Measurements from ENCODE around the gene EGR4. TPM values are rescaled to one million over a fixed set of nuclear protein-coding genes. Genes with fewer than 3 reads are reported as not detected.

The EGR4 gene
- total RNA-seq, 2 donors from 2014 or later: not detected

DNA sequence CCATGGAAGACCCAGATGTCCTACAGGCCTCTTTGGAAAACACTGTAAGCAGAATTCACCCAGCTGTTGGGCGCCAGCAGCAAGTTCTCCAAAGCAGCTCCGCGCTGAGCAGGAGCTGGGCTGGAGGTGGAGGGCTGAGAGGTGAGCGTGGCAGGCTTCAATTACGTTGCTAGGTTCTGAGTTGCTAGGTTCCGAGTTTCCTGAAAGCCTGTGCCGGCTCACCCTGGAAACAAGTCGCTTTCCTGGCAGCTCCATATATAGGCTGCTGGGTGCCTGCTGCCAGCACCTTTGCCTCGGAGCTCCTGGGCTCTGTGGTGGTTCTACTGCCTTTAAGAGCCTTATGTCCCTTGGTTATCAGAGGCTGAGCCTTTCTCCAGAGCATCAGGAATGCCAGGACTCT, 14.4 kb upstream of the EGR4 start:
- TF ChIP-seq, protein P1, sequence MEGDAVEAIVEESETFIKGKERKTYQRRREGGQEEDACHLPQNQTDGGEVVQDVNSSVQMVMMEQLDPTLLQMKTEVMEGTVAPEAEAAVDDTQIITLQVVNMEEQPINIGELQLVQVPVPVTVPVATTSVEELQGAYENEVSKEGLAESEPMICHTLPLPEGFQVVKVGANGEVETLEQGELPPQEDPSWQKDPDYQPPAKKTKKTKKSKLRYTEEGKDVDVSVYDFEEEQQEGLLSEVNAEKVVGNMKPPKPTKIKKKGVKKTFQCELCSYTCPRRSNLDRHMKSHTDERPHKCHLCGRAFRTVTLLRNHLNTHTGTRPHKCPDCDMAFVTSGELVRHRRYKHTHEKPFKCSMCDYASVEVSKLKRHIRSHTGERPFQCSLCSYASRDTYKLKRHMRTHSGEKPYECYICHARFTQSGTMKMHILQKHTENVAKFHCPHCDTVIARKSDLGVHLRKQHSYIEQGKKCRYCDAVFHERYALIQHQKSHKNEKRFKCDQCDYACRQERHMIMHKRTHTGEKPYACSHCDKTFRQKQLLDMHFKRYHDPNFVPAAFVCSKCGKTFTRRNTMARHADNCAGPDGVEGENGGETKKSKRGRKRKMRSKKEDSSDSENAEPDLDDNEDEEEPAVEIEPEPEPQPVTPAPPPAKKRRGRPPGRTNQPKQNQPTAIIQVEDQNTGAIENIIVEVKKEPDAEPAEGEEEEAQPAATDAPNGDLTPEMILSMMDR (IDR thresholded peaks at IDR 0.05): no peak

DNA sequence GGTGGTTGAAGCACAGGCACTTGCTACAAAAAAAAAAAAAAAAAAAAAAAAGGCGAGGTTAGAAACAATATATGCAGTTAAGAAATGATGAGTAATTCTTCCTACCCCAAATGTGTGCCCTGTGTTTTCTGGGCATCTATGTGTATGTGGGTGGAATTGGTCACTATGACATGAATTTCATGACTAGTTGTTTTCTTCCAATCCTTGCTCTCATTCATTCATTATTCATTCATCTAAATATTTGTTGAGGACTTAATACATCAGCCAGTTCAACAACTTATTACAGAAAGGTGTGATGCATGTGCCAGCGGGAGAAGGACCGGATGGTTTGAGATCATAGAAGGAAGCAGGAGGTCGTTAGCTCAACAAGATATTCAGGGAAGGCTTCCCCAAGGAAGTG, 8.3 kb upstream of the EGR4 start:
- Histone ChIP-seq H3K36me3 (no peaks in the 10 kb centered on the region), H3K27ac (no peak overlapping the region), H3K4me3 (no peak overlapping the region), H3K27me3 (replicated peaks; ENCODE audit: insufficient read depth) (no peaks in the 10 kb centered on the region), H3K4me1 (ENCODE audit: control insufficient read depth in 1 of 2, low read depth in 2 of 2) (no peaks in the 10 kb centered on the region), H3K9me3 (no peaks in the 10 kb centered on the region)
- TF ChIP-seq, protein P1 (IDR thresholded peaks at IDR 0.05): no peak
- DNase-seq (ENCODE audit: low spot score): no peak
- ATAC-seq (ENCODE audit: insufficient number of reproducible peaks, low FRiP score, low read depth): no peak

More for the DNA sequence above, 14.4 kb upstream of the EGR4 start:
- ATAC-seq (ENCODE audit: insufficient number of reproducible peaks, low FRiP score, low read depth): no peak
- H3K4me1 ChIP-seq (ENCODE audit: control insufficient read depth in 1 of 2, low read depth in 2 of 2): no peaks in the 10 kb centered on the region
- H3K4me3 ChIP-seq: no peak overlapping the region
- no peak for DNase-seq (ENCODE audit: low spot score)
- no peaks in the 10 kb centered on the region for H3K36me3 ChIP-seq
- no peak overlapping the region for H3K27ac ChIP-seq
- H3K9me3 ChIP-seq: no peaks in the 10 kb centered on the region
- H3K27me3 ChIP-seq (replicated peaks; ENCODE audit: insufficient read depth): no peaks in the 10 kb centered on the region

- Histone ChIP-seq H3K27me3 (replicated peaks; ENCODE audit: insufficient read depth) (no peaks in the 10 kb centered on the region), H3K9me3 (no peaks in the 10 kb centered on the region), H3K36me3 (no peaks in the 10 kb centered on the region), H3K27ac (no peak overlapping the region), H3K4me3 (no peak overlapping the region), H3K4me1 (ENCODE audit: control insufficient read depth in 1 of 2, low read depth in 2 of 2) (no peaks in the 10 kb centered on the region)
- no peak for DNase-seq (ENCODE audit: low spot score)
- ATAC-seq (ENCODE audit: insufficient number of reproducible peaks, low FRiP score, low read depth): no peak
- TF ChIP-seq, protein P1 (IDR thresholded peaks at IDR 0.05): no peak
Observed at GRCh38 chr2:73300926-73301325, 7.6 kb upstream of the EGR4 start.

DNA sequence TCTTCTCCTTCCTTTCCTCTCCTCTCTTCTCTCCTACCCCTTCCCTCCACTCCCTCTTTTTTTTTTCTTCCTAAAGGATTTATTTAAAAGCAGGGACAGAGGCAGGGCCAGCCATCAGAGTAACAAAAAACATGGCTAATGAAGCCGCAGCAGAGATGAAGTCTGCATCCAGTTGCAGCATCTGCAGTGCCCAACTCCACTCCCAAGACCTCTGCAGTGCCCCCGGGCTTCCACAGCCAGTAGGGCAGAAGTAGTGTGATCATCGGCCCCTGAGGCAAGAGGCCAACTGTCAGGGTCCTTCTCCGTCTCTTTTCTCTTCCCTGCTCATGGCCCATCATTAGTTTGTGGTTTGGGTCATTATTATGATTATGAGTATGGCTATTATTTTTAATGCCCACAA, 4.2 kb upstream of the EGR4 start:
- DNase-seq (ENCODE audit: low spot score) (no peak), ATAC-seq (ENCODE audit: insufficient number of reproducible peaks, low FRiP score, low read depth) (no peak)
- Histone ChIP-seq H3K4me3 (no peak overlapping the region), H3K27ac (no peak overlapping the region), H3K36me3 (no peaks in the 10 kb centered on the region), H3K4me1 (ENCODE audit: control insufficient read depth in 1 of 2, low read depth in 2 of 2) (peaks cover 10% of the 10 kb centered on the region in 2 donors), H3K9me3 (no peaks in the 10 kb centered on the region), H3K27me3 (replicated peaks; ENCODE audit: insufficient read depth) (peaks cover 19% of the 10 kb centered on the region)
- TF ChIP-seq, protein P1 (IDR thresholded peaks at IDR 0.05): no peak

DNA sequence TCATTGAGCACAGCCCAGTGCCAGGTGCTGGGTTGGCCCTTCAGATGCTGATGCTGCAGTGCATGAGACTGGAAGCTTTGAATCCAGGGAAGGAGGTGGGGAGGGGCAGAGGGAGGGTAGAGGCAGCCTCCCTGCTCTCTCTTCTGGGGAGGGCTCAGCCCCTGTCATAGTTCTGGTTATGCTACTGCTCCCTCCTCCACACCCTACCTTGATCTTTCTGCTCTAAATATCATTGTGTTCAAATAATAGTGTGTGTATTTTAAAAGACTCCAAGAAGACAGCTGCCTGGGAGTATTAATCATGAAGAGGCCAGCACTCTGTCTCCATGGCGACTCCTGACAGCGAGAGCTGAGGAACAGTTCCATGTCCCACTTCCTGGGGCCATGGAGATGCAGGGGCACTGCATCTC, 3.8 kb upstream of the EGR4 start:
- TF ChIP-seq, protein P1 (IDR thresholded peaks at IDR 0.05): no peak
- Histone ChIP-seq H3K4me3 (no peak overlapping the region), H3K9me3 (no peaks in the 10 kb centered on the region), H3K27ac (no peak overlapping the region), H3K36me3 (no peaks in the 10 kb centered on the region), H3K27me3 (replicated peaks; ENCODE audit: insufficient read depth) (peaks cover 19% of the 10 kb centered on the region), H3K4me1 (ENCODE audit: control insufficient read depth in 1 of 2, low read depth in 2 of 2) (peaks cover 10 to 11% of the 10 kb centered on the region in 2 donors)
- DNase-seq (ENCODE audit: low spot score): no peak
- no peak for ATAC-seq (ENCODE audit: insufficient number of reproducible peaks, low FRiP score, low read depth)

Measured in thoracic aorta (tissue), 2 donors.